ENCODE results near the gene EEF1G.
"Not testable (repeated sequence)": the region's sequence is repeated elsewhere in the genome, so short reads cannot be mapped to it uniquely, and the experiment has no call there.

DNA sequence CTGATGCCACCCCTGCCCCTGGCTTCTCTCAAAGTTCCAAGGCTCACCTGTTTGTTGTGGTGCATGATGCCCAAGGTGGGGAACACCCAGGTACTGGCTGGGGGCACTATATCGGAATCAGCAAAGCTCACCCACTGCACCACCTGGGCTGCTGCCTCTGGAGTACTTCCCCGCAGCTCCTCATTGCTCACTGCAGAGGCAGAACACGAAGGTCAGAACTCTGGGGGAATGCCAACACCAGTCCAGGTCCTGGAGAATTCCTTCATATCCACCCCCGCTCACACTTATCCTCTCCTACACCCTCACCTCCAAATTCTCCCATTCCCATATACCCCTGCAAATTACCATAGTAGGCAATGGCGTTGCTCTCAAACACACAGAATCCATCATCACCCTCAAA lies 2.2 kb downstream of the EEF1G start:
- TF ChIP-seq, protein P1, sequence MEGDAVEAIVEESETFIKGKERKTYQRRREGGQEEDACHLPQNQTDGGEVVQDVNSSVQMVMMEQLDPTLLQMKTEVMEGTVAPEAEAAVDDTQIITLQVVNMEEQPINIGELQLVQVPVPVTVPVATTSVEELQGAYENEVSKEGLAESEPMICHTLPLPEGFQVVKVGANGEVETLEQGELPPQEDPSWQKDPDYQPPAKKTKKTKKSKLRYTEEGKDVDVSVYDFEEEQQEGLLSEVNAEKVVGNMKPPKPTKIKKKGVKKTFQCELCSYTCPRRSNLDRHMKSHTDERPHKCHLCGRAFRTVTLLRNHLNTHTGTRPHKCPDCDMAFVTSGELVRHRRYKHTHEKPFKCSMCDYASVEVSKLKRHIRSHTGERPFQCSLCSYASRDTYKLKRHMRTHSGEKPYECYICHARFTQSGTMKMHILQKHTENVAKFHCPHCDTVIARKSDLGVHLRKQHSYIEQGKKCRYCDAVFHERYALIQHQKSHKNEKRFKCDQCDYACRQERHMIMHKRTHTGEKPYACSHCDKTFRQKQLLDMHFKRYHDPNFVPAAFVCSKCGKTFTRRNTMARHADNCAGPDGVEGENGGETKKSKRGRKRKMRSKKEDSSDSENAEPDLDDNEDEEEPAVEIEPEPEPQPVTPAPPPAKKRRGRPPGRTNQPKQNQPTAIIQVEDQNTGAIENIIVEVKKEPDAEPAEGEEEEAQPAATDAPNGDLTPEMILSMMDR (IDR thresholded peaks at IDR 0.05): not testable (repeated sequence)
- not testable (repeated sequence) for TF ChIP-seq POLR2A (IDR thresholded peaks at IDR 0.05)
